GM12878 (cell line): Measurements from ENCODE around the gene PRKG1.

Source experiments
- ASH2L ChIP-seq: fragments of 300-600, 200-600 bp; sonication (generic); IDR thresholded peaks from 2 replicates; pipeline ENCODE4 v1.6.1; 2017; ENCODE audit warnings: low read depth, mild to moderate bottlenecking, borderline replicate concordance
- HDAC6 ChIP-seq: fragments of 200-600 bp; sonication (generic); IDR thresholded peaks from one replicate; pipeline ENCODE4 v1.8.0; 2017; ENCODE audit warnings: antibody characterized with exemption; ENCODE audit not compliant: unreplicated experiment
- RAD21 ChIP-seq: IDR thresholded peaks from 2 replicates; pipeline ENCODE4 v1.6.1; 2011; ENCODE audit warnings: mild to moderate bottlenecking, low read depth, low read length, moderate library complexity; ENCODE audit not compliant: insufficient read depth

DNA sequence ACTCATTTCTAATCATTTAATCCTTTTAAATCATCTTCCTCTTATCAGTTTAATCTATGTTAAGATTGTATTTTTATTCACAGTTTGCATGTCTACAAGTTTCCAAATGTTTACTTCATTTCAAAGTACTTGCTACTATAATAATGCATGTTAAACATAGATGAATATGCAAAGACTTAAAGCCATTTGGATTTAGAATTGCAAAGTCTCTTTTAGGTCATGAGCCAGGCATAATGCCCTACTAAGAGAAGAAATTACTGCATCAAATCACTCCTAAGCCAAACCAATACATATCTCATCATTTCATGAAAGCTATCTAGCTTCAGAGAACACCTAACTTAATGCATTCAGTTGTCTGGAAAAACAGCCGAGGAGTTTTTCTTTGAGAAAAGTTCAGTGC is 266.1 kb downstream of the PRKG1 start:
- TF ChIP-seq HDAC6 (no peak), RAD21 (no peak), ASH2L (no peak)
